ENCODE results near the gene FAM162B.

The FAM162B gene

DNA sequence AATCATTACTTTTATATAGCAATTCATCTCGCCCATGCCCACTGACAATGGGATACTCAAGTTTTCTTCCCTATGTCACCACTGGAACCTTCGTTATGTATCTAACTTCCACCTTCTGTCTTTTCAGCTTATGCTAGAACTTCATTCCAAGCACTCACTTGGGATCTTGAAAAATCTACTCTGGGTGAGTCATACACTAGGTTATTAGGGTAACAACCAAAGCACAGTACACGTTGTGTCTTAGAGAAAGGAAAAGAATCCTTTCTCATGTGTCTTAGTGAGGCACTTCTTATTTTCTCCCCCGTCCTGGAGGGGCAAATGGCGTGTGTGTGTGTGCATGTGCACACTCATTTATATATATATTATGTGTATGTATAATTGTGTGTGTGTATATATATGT, 18.3 kb upstream of the FAM162B start:
- H3K27me3 ChIP-seq (ENCODE audit: control insufficient read depth, low read length), result peaks cover 4% of the 10 kb centered on the region; the same call in 1 of the 2 replicates
- no peak overlapping the region for H3K4me2 ChIP-seq (ENCODE audit: low read length)
- TF ChIP-seq EZH2phosphoT487 (IDR thresholded peaks at IDR 0.05; ENCODE audit: borderline replicate concordance, low read length), result no peak
- TF ChIP-seq, protein P1, sequence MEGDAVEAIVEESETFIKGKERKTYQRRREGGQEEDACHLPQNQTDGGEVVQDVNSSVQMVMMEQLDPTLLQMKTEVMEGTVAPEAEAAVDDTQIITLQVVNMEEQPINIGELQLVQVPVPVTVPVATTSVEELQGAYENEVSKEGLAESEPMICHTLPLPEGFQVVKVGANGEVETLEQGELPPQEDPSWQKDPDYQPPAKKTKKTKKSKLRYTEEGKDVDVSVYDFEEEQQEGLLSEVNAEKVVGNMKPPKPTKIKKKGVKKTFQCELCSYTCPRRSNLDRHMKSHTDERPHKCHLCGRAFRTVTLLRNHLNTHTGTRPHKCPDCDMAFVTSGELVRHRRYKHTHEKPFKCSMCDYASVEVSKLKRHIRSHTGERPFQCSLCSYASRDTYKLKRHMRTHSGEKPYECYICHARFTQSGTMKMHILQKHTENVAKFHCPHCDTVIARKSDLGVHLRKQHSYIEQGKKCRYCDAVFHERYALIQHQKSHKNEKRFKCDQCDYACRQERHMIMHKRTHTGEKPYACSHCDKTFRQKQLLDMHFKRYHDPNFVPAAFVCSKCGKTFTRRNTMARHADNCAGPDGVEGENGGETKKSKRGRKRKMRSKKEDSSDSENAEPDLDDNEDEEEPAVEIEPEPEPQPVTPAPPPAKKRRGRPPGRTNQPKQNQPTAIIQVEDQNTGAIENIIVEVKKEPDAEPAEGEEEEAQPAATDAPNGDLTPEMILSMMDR (IDR thresholded peaks at IDR 0.05; ENCODE audit: low read depth, low read length, poor library complexity, severe bottlenecking), result no peak
- H3K27ac ChIP-seq (ENCODE audit: low read depth, low read length), result no peak overlapping the region
- H3K36me3 ChIP-seq (ENCODE audit: control insufficient read depth, low read length), result no peaks in the 10 kb centered on the region
- H3K4me3 ChIP-seq (ENCODE audit: low read length), result no peak overlapping the region
- H3K9me3 ChIP-seq (ENCODE audit: control insufficient read depth, insufficient read depth, low read length), result no peaks in the 10 kb centered on the region
- no peaks in the 10 kb centered on the region for H3K79me2 ChIP-seq (ENCODE audit: control insufficient read depth, low read length)
- H4K20me1 ChIP-seq (ENCODE audit: control insufficient read depth, insufficient read depth, low read depth, low read length), result no peaks in the 10 kb centered on the region
- no peaks in the 10 kb centered on the region for H3K4me1 ChIP-seq (ENCODE audit: control insufficient read depth, low read length)
- no peaks in the 10 kb centered on the region; the same call in 1 of the 2 replicates for H3F3A ChIP-seq (ENCODE audit: control insufficient read depth, insufficient read depth)
- H3K9me2 ChIP-seq (replicated peaks; ENCODE audit: control insufficient read depth, low read length), result no peaks in the 10 kb centered on the region

DNA sequence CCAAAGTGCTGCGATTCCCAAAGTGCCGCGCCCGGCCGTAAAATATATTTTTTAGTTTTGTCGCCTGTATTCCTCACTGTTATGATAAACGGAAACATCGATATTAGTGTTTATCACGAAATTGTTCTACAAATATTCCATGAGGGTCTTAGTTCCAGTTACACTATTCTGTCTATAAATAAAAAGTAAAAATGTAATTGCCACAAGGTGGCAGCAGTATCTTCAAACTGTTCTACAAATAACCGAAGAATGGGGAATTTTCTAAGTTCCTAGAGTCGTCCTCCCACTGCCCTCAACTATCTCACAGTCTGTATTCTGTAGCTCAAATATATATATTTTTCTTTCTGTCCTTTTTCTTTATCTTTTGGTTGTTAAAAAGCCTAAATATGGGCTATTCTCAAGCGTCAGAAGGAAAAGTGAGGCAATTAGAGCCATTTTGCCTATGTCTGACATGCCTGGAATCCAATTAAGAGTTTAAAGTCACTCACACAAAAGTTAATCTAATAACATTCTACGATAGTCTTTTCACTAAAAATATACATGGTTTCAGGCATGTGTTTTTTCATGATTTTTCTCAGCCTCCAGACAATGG, 14.2 kb upstream of the FAM162B start:
- no peaks in the 10 kb centered on the region for H3K36me3 ChIP-seq (ENCODE audit: control insufficient read depth, low read length)
- no peaks in the 10 kb centered on the region for H3K4me1 ChIP-seq (ENCODE audit: control insufficient read depth, low read length)
- H3K9me3 ChIP-seq (ENCODE audit: control insufficient read depth, insufficient read depth, low read length), result no peaks in the 10 kb centered on the region
- TF ChIP-seq, protein P1 (IDR thresholded peaks at IDR 0.05; ENCODE audit: low read depth, low read length, poor library complexity, severe bottlenecking), result peak; percentile 47
- TF ChIP-seq EZH2phosphoT487 (IDR thresholded peaks at IDR 0.05; ENCODE audit: borderline replicate concordance, low read length), result no peak
- H3K79me2 ChIP-seq (ENCODE audit: control insufficient read depth, low read length), result no peaks in the 10 kb centered on the region
- H4K20me1 ChIP-seq (ENCODE audit: control insufficient read depth, insufficient read depth, low read depth, low read length), result no peaks in the 10 kb centered on the region
- no peak overlapping the region for H3K4me3 ChIP-seq (ENCODE audit: low read length)
- no peaks in the 10 kb centered on the region; the same call in 1 of the 2 replicates for H3F3A ChIP-seq (ENCODE audit: control insufficient read depth, insufficient read depth)
- no peak overlapping the region for H3K27ac ChIP-seq (ENCODE audit: low read depth, low read length)
- no peak overlapping the region for H3K4me2 ChIP-seq (ENCODE audit: low read length)
- no peaks in the 10 kb centered on the region for H3K9me2 ChIP-seq (replicated peaks; ENCODE audit: control insufficient read depth, low read length)
- peaks cover 2% of the 10 kb centered on the region; the same call in 1 of the 2 replicates for H3K27me3 ChIP-seq (ENCODE audit: control insufficient read depth, low read length)

DNA sequence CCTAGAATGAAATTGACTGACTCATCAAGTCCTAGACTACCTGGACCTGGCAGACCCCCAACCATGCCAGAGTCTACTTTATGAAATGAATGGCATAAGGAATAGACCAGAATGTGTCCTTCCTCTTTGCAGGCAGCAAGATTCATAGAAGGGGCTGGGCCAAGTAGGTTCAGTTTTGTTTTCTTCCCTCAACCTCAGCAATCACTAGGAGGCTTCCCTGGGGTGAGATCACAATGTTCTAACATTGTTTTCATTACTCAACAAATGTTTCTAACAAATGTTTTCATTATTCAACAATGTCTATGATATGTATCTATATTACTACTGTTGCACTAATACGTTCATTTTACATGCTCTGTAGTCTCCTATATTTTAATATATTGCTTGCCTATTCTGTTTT, 8.4 kb upstream of the FAM162B start:
- no peaks in the 10 kb centered on the region for H3F3A ChIP-seq (ENCODE audit: control insufficient read depth, insufficient read depth)
- H3K27me3 ChIP-seq (ENCODE audit: control insufficient read depth, low read length), result 0 out of 2 replicates have a peak, but pooled peaks cover 2% of the 10 kb centered on the region
- no peaks in the 10 kb centered on the region for H3K9me2 ChIP-seq (replicated peaks; ENCODE audit: control insufficient read depth, low read length)
- no peak for TF ChIP-seq EZH2phosphoT487 (IDR thresholded peaks at IDR 0.05; ENCODE audit: borderline replicate concordance, low read length)
- TF ChIP-seq, protein P1 (IDR thresholded peaks at IDR 0.05; ENCODE audit: low read depth, low read length, poor library complexity, severe bottlenecking), result no peak
- no peak overlapping the region for H3K4me3 ChIP-seq (ENCODE audit: low read length)
- no peak overlapping the region for H3K27ac ChIP-seq (ENCODE audit: low read depth, low read length)
- no peaks in the 10 kb centered on the region for H3K4me1 ChIP-seq (ENCODE audit: control insufficient read depth, low read length)
- no peaks in the 10 kb centered on the region for H4K20me1 ChIP-seq (ENCODE audit: control insufficient read depth, insufficient read depth, low read depth, low read length)
- H3K9me3 ChIP-seq (ENCODE audit: control insufficient read depth, insufficient read depth, low read length), result no peaks in the 10 kb centered on the region
- no peaks in the 10 kb centered on the region for H3K36me3 ChIP-seq (ENCODE audit: control insufficient read depth, low read length)
- H3K4me2 ChIP-seq (ENCODE audit: low read length), result no peak overlapping the region
- no peaks in the 10 kb centered on the region for H3K79me2 ChIP-seq (ENCODE audit: control insufficient read depth, low read length)
